DOHH2 (cell line): ENCODE measurements around the gene ATP8B3.

ENCODE experiments used
- H3F3A ChIP-seq: fragments of 200-600 bp; sonication (generic), shearing (Covaris generic); 2 replicates; pipeline ENCODE4 v1.6.0; 2016; ENCODE audit warnings: antibody characterized with exemption, mild to moderate bottlenecking; ENCODE audit not compliant: control insufficient read depth, insufficient read depth
- H3K27ac ChIP-seq: fragments of 200-600 bp; sonication (generic); 2 replicates; pipeline ENCODE4 v1.5.1; 2014; ENCODE audit warnings: low read depth, mild to moderate bottlenecking, low read length, moderate library complexity
- H3K27me3 ChIP-seq: fragments of 200-600 bp; sonication (generic); 2 replicates; pipeline ENCODE4 v1.6.1; 2014; ENCODE audit warnings: mild to moderate bottlenecking, low read length, mixed read lengths; ENCODE audit not compliant: control insufficient read depth
- H3K36me3 ChIP-seq: fragments of 200-600 bp; sonication (generic); 2 replicates; pipeline ENCODE4 v1.6.1; 2014; ENCODE audit warnings: mild to moderate bottlenecking, low read length, moderate library complexity, mixed read lengths; ENCODE audit not compliant: control insufficient read depth
- H3K4me1 ChIP-seq: fragments of 200-600 bp; sonication (generic); 2 replicates; pipeline ENCODE4 v1.6.1; 2014; ENCODE audit warnings: mild to moderate bottlenecking, low read length, mixed read lengths; ENCODE audit not compliant: control insufficient read depth
- H3K4me2 ChIP-seq: fragments of 200-600 bp; sonication (generic); 2 replicates; pipeline ENCODE4 v1.6.0; 2014; ENCODE audit warnings: mild to moderate bottlenecking, low read length, moderate library complexity
- H3K4me3 ChIP-seq: fragments of 200-600 bp; sonication (generic); 2 replicates; pipeline ENCODE4 v1.5.1; 2014; ENCODE audit warnings: mild to moderate bottlenecking, low read length, mixed read lengths
- H3K79me2 ChIP-seq: fragments of 200-600 bp; sonication (generic); 2 replicates; pipeline ENCODE4 v1.6.1; 2014; ENCODE audit warnings: mild to moderate bottlenecking, low read length, mixed read lengths; ENCODE audit not compliant: control insufficient read depth
- H3K9me2 ChIP-seq: fragments of 200-600 bp; sonication (generic); replicated peaks from 2 replicates; pipeline ENCODE4 v1.6.1; 2014; ENCODE audit warnings: mild to moderate bottlenecking, low read length, mixed read lengths; ENCODE audit not compliant: control insufficient read depth
- H3K9me3 ChIP-seq: fragments of 200-600 bp; sonication (generic); 2 replicates; pipeline ENCODE4 v1.6.1; 2014; ENCODE audit warnings: antibody characterized with exemption, low read length, mixed read lengths; ENCODE audit not compliant: control insufficient read depth, insufficient read depth
- H4K20me1 ChIP-seq: fragments of 200-600 bp; sonication (generic); 2 replicates; pipeline ENCODE4 v1.6.0; 2014; ENCODE audit warnings: low read depth, mild to moderate bottlenecking, antibody characterized with exemption, low read length, moderate library complexity; ENCODE audit not compliant: control insufficient read depth, insufficient read depth
- EZH2phosphoT487 ChIP-seq: fragments of 200-600 bp; sonication (generic); IDR thresholded peaks from 2 replicates; pipeline ENCODE4 v1.6.1; 2017; ENCODE audit warnings: borderline replicate concordance, mild to moderate bottlenecking, antibody characterized with exemption, low read length, moderate library complexity, mixed read lengths
- TF ChIP-seq, protein P1 (sequence below): fragments of 200-600 bp; sonication (generic); IDR thresholded peaks from one replicate; pipeline ENCODE4 v1.5.1; 2014; ENCODE audit warnings: antibody characterized with exemption, mild to moderate bottlenecking, low read depth, low read length; ENCODE audit not compliant: poor library complexity, severe bottlenecking

ATP8B3 gene

DNA sequence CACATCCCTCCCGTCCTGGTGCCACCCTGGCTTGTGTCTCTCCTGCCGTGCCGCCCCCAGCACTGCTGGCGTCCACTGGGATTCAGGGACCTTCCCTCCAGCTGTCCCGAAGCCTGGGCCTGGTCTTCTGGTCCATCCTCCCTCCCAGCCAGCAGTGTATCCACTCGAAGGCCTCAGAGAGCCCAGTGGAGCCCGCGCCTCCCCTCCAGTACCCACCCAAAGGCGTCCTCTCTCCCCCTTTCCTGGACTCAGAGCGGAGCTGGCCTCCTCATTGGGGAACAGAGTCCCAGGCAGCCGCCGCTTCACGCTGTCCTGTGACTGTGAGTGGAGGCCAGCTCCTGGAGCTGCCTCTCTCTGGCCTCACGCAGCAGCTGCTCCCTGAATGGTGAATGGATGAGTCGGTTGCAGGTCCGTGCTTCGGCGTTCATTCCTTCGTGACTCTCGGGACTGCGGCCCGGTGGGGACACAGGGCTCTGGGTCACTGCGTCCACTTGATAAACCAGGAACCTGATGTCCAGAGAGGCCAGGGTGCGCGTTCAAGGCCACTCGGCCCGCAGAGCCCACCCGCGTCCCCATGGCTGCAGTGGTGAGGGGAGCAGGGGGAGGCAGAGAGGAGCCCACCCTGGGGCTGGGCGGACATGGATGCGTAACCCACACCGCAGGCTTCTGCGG, 46.7 kb downstream of the ATP8B3 start:
- Histone ChIP-seq H3K4me1 (peaks cover 16% of the 10 kb centered on the region), H3K36me3 (no peaks in the 10 kb centered on the region), H3K4me3 (no peak overlapping the region), H3K4me2 (no peak overlapping the region), H3K9me2 (no peaks in the 10 kb centered on the region), H3K27me3 (peaks cover 31% of the 10 kb centered on the region), H3K9me3 (no peaks in the 10 kb centered on the region), H3K27ac (no peak overlapping the region), H3K79me2 (no peaks in the 10 kb centered on the region), H4K20me1 (no peaks in the 10 kb centered on the region), H3F3A (peaks cover 2% of the 10 kb centered on the region; the same call in 1 of the 2 replicates)
- no peak for TF ChIP-seq EZH2phosphoT487
- TF ChIP-seq, protein P1, sequence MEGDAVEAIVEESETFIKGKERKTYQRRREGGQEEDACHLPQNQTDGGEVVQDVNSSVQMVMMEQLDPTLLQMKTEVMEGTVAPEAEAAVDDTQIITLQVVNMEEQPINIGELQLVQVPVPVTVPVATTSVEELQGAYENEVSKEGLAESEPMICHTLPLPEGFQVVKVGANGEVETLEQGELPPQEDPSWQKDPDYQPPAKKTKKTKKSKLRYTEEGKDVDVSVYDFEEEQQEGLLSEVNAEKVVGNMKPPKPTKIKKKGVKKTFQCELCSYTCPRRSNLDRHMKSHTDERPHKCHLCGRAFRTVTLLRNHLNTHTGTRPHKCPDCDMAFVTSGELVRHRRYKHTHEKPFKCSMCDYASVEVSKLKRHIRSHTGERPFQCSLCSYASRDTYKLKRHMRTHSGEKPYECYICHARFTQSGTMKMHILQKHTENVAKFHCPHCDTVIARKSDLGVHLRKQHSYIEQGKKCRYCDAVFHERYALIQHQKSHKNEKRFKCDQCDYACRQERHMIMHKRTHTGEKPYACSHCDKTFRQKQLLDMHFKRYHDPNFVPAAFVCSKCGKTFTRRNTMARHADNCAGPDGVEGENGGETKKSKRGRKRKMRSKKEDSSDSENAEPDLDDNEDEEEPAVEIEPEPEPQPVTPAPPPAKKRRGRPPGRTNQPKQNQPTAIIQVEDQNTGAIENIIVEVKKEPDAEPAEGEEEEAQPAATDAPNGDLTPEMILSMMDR, result no peak

DNA sequence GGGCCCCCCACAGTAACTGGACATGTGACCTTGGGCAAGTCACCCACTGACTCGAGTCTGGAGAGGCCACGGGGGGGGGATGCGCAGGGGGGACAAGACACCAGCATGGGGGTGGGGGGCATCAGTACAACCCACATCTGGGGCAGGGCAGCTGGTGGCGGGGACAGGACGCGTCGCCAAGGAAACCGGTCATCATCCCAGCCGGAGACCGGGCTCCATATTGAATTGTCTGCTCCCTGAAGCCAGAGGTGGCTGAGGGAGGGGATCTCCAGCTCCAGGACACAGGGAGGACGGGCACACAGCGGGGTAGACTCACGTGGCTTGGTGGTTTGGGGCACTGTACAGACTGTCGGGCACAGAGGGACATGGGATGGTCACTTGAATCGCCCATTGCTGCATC, 47.3 kb downstream of the ATP8B3 start:
- peaks cover 2% of the 10 kb centered on the region; the same call in 1 of the 2 replicates for H3F3A ChIP-seq
- H3K27ac ChIP-seq, result no peak overlapping the region
- peaks cover 16% of the 10 kb centered on the region for H3K4me1 ChIP-seq
- no peak for TF ChIP-seq EZH2phosphoT487
- TF ChIP-seq, protein P1, result no peak
- no peaks in the 10 kb centered on the region for H3K36me3 ChIP-seq
- no peaks in the 10 kb centered on the region for H3K9me3 ChIP-seq
- H3K4me2 ChIP-seq, result no peak overlapping the region
- H3K79me2 ChIP-seq, result no peaks in the 10 kb centered on the region
- no peak overlapping the region for H3K4me3 ChIP-seq
- H3K27me3 ChIP-seq, result peaks cover 38% of the 10 kb centered on the region
- H3K9me2 ChIP-seq, result no peaks in the 10 kb centered on the region
- no peaks in the 10 kb centered on the region for H4K20me1 ChIP-seq

DNA sequence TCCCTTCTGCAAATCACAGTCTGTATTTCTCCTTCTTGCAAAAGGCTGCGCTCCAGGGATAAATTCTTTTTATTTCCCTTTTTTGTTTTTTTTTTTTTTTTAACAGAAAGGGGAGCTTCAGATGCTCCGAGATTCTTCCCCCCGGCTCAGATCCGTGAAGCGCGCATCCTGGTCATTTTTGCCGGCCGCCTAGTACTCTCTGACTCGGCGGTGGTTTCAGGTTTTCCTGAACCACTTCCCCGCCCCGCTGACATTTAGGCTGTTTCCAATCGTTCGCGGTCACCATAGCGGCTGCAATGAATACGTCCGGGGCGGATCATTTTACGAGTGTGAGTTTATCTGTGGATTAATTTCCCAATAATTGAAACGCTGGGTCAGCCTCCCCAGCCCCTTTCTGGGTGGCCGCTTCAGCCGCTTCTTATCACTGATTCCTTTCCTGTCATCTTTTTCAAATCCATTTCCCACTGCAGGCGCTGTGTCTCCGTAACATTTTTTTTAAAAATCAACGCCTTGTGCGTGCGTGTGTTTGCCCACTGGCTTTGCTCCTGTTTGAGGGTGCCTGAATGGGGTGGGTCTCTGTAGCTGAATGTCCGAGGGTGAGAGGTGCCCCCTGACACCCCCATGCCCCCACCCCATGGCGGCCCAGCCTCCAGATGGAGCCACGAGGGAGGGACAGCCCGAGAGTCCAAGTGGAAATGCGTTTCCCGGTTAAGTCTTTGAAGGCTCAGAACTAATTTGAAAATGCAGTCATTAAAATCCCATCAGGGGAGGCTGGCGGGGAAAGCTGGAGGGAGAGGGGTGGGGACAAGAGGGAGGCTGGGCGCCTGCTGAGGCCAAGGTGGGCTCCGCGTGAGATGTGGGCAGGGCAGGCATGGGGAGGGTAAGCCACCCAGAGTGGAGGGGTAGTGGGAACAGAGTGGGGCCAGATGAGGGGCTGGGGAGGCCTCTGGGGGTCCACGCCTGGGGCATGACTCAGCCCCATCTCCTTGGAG, 48.1 kb downstream of the ATP8B3 start:
- Histone ChIP-seq H3K36me3 (no peaks in the 10 kb centered on the region), H3K4me2 (no peak overlapping the region), H3K9me3 (no peaks in the 10 kb centered on the region), H3K27me3 (peaks cover 44% of the 10 kb centered on the region), H3K9me2 (no peaks in the 10 kb centered on the region), H4K20me1 (no peaks in the 10 kb centered on the region), H3K79me2 (no peaks in the 10 kb centered on the region), H3K27ac (no peak overlapping the region), H3K4me1 (peaks cover 16% of the 10 kb centered on the region), H3F3A (peaks cover 2% of the 10 kb centered on the region; the same call in 1 of the 2 replicates), H3K4me3 (no peak overlapping the region)
- TF ChIP-seq, protein P1, result no peak
